Adrenal gland (tissue), 12 donors: ENCODE results near the gene ADGRL1. TPM values are rescaled to one million over a fixed set of nuclear protein-coding genes. Genes with fewer than 3 reads are reported as not detected.
"Not testable (repeated sequence)": the region's sequence is repeated elsewhere in the genome, so short reads cannot be mapped to it uniquely, and the experiment has no call there.

Experiments used
- DNase-seq, 7 donors: peaks; one replicate each; pipeline ENCODE4 v3.0.0-alpha.2; 2019 to 2020
- H3K27ac ChIP-seq, 5 donors: fragments of 200-600 bp; sonication (generic) in 4 of 5; 1 replicate in 3 of 5; 2 replicates in 2 of 5; pipeline versions ENCODE4 v1.5.1 to v1.8.0; 2016 to 2020; ENCODE audit warnings: mild to moderate bottlenecking in 1 of 5
- H3K27me3 ChIP-seq: fragments of 200-600 bp; 2 replicates; pipeline ENCODE4 v1.8.0; 2021
- H3K36me3 ChIP-seq, 2 donors: fragments of 200-600 bp; replicated peaks in 1 of 2; 1 replicate in 1 of 2; 2 replicates in 1 of 2; pipeline versions ENCODE4 v1.5.1 to v1.8.0; 2018 to 2022
- H3K4me1 ChIP-seq, 2 donors: fragments of 200-600 bp; replicated peaks in 1 of 2; 1 replicate in 1 of 2; 2 replicates in 1 of 2; pipeline versions ENCODE4 v1.5.1 to v1.8.0; 2018 to 2021
- H3K4me3 ChIP-seq, 4 donors: fragments of 200-600 bp; sonication (generic) in 3 of 4; one replicate each; pipeline ENCODE4 v1.5.1; 2016 to 2018
- H3K9me3 ChIP-seq, 3 donors: fragments of 200-600 bp; sonication (generic) in 1 of 3; replicated peaks in 1 of 3; 1 replicate in 2 of 3; 2 replicates in 1 of 3; pipeline versions ENCODE4 v1.5.1 to v1.8.0; 2016 to 2021
- CTCF ChIP-seq, 6 experiments: fragments of 450-650 bp in 4 of 6; fragments of 200-600 bp in 2 of 6; sonication (generic) in 1 of 6; IDR thresholded peaks; 1 replicate in 5 of 6; 2 replicates in 1 of 6; pipeline versions ENCODE4 v1.5.1 to v1.8.0; 2016 to 2021; ENCODE audit warnings: antibody characterized with exemption in 6 of 6, mild to moderate bottlenecking in 2 of 6, moderate library complexity in 1 of 6
- POLR2A ChIP-seq, 2 donors: fragments of 450-650 bp; IDR thresholded peaks; one replicate each; pipeline ENCODE4 v1.6.1; 2017; ENCODE audit warnings: antibody characterized with exemption in 2 of 2, mild to moderate bottlenecking in 2 of 2, moderate library complexity in 1 of 2
- WGBS, 4 donors: extraction: QIAGEN DNeasy Blood & Tissue Kit in 2 of 4; methylation state at CpG; one replicate each; pipeline versions ENCODE4 v1.1.5 to v1.1.7; 2013 to 2017; 5-methylcytosine and 5-hydroxymethylcytosine counted together
- intact Hi-C, 2 donors: fragments of 100-400 bp; cut with DNase I; formaldehyde crosslinking; loops; one replicate each; pipeline versions ENCODE4 v1.14.1 to v1.15.0; 2022 to 2023
- polyA plus RNA-seq, 3 donors: library from polyadenylated mRNA; stranded (reverse); fragments of 200-250 nt in 2 of 3; fragments of 350-450 nt in 1 of 3; fragmentation: Illumina TruSeq in 1 of 3; extraction: RNeasy Lipid Tissue Mini Kit (QIAGEN cat#74804) in 1 of 3; gene quantifications; one replicate each; pipeline ENCODE4 v1.2.3, GENCODE V29; 2013 to 2014
- total RNA-seq, 9 donors: library from RNA; depleted of rRNA in 4 of 9; stranded (reverse); fragments of >200 nt in 4 of 9; fragments of 120-200 nt in 1 of 9; fragmentation: NEBNext Ultra II Directional in 1 of 9; extraction: Animal tissue kit (Norgen Biotek cat#: 25700) in 1 of 9; gene quantifications; one replicate each; pipeline versions ENCODE4 v1.1.0 to v1.2.4, GENCODE V29; 2013 to 2023
- donor health status: healthy with polysubstance abuse.
- donor health status: Bipolar disorder and iron deficiency.
- donor health status: DM: yes; HTN: yes; CAD: no.
- donor health status: DM: no; HTN: no; CAD: no.
- donor health status: DM: no; HTN: no; CAD: no.
- donor health status: DM: yes; HTN: yes; CAD: no.

The ADGRL1 gene
- total and polyA plus RNA-seq, 12 donors = 2.2 to 25.7 (median 13.0) TPM

GRCh38 chr19:14189415-14189814 lies 16.6 kb downstream of the ADGRL1 start:
- Histone ChIP-seq H3K9me3 (no peaks in the 10 kb centered on the region), H3K4me3 (no peak overlapping the region), H3K4me1 (no peaks in the 10 kb centered on the region), H3K27ac (no peak overlapping the region), H3K36me3 (no peaks in the 10 kb centered on the region), H3K27me3 (no peaks in the 10 kb centered on the region)
- intact Hi-C loops = no loop called here
- DNase-seq = no peak
- TF ChIP-seq CTCF (IDR thresholded peaks at IDR 0.05) (no peak), POLR2A (IDR thresholded peaks at IDR 0.05) (no peak)
- 94 to 96% (median 95%) methylated on average over 12 of the region's 12 CpGs for WGBS, 4 donors

- H3K4me3 ChIP-seq, H3K27ac ChIP-seq, intact Hi-C loops, H3K27me3 ChIP-seq, H3K4me1 ChIP-seq, DNase-seq, H3K9me3 ChIP-seq, H3K36me3 ChIP-seq: not testable (repeated sequence)
- 90 to 95% (median 91%) methylated on average over 5 to 7 of the region's 7 CpGs for WGBS, 4 donors
Observed at GRCh38 chr19:14188086-14188485, 17.9 kb downstream of the ADGRL1 start.

- intact Hi-C loops = no loop called here
- no peaks in the 10 kb centered on the region for H3K9me3 ChIP-seq
- no peaks in the 10 kb centered on the region for H3K27me3 ChIP-seq
- H3K36me3 ChIP-seq = no peaks in the 10 kb centered on the region
- WGBS, 4 donors = 81 to 87% (median 85%) methylated on average over 12 of the region's 12 CpGs
- no peak overlapping the region for H3K4me3 ChIP-seq
- TF ChIP-seq POLR2A (IDR thresholded peaks at IDR 0.05) (no peak), CTCF (IDR thresholded peaks at IDR 0.05) (no peak)
- H3K4me1 ChIP-seq = no peaks in the 10 kb centered on the region
- no peak for DNase-seq
- H3K27ac ChIP-seq = no peak overlapping the region
Observed at GRCh38 chr19:14187561-14187960, 18.4 kb downstream of the ADGRL1 start.

- H3K27ac ChIP-seq, H3K27me3 ChIP-seq, H3K4me3 ChIP-seq, H3K9me3 ChIP-seq, H3K36me3 ChIP-seq, intact Hi-C loops, DNase-seq, H3K4me1 ChIP-seq: not testable (repeated sequence)
- whole genome bisulfite sequencing, 4 donors = 83 to 94% (median 91%) methylated on average over 9 of the region's 9 CpGs
Observed at GRCh38 chr19:14186684-14187083, 19.3 kb downstream of the ADGRL1 start.

- WGBS, 4 donors = 97 to 100% (median 100%) methylated on average over 1 of the region's 1 CpG
- H3K4me1 ChIP-seq, H3K9me3 ChIP-seq, H3K4me3 ChIP-seq, H3K36me3 ChIP-seq, intact Hi-C loops, DNase-seq, H3K27me3 ChIP-seq, H3K27ac ChIP-seq: not testable (repeated sequence)
Observed at GRCh38 chr19:14185691-14186090, 20.3 kb downstream of the ADGRL1 start.

- no peaks in the 10 kb centered on the region for H3K9me3 ChIP-seq
- no peak overlapping the region for H3K27ac ChIP-seq
- intact Hi-C loops = no loop called here
- 93 to 98% (median 95%) methylated on average over 5 of the region's 5 CpGs for WGBS, 4 donors
- no peak overlapping the region for H3K4me3 ChIP-seq
- DNase-seq = no peak
- TF ChIP-seq CTCF (IDR thresholded peaks at IDR 0.05) (no peak), POLR2A (IDR thresholded peaks at IDR 0.05) (no peak)
- no peaks in the 10 kb centered on the region for H3K36me3 ChIP-seq
- H3K4me1 ChIP-seq = no peaks in the 10 kb centered on the region
- no peaks in the 10 kb centered on the region for H3K27me3 ChIP-seq
Observed at GRCh38 chr19:14185158-14185557, 20.8 kb downstream of the ADGRL1 start.
